Measurements from ENCODE around the gene PDCL2.
"Not testable (repeated sequence)": the region's sequence is repeated elsewhere in the genome, so short reads cannot be mapped to it uniquely, and the experiment has no call there.

PDCL2 gene

DNA sequence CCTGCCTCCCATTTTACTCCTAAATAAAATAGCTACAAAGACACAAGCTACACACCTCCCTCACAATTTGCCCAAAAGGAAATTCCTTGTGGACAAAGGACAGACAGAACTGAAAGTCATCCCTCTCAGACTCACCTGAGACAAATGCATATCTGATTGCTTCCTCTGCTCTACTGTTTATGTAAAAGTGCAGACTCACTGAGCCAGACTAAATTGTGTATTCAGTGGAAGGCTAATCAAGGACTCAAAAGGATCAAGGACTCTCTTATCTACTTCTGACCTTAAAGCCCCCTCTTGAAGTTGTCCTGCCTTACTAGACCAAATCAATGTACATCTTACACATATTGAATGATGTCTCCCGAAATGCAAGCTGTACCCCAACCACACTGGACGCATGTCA is 3.9 kb downstream of the PDCL2 start:
- DNase-seq (ENCODE audit: low read depth): no peak

DNA sequence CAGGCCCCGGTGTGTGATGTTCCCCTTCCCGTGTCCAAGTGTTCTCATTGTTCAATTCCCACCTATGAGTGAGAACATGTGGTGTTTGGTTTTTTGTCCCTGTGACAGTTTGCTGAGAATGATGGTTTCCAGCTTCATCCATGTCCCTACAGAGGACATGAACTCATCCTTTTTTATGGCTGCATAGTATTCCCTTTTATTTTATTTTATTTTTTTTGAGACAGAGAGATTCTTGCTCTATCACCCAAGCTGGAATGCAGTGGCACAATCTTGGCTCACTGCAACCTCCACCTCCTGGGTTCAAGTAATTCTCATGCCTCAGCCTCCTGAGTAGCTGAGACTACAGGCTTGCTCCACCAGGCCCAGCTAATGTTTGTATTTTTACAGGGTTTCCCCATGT is 9.3 kb downstream of the PDCL2 start:
- not testable (repeated sequence) for DNase-seq (ENCODE audit: low read depth)

DNA sequence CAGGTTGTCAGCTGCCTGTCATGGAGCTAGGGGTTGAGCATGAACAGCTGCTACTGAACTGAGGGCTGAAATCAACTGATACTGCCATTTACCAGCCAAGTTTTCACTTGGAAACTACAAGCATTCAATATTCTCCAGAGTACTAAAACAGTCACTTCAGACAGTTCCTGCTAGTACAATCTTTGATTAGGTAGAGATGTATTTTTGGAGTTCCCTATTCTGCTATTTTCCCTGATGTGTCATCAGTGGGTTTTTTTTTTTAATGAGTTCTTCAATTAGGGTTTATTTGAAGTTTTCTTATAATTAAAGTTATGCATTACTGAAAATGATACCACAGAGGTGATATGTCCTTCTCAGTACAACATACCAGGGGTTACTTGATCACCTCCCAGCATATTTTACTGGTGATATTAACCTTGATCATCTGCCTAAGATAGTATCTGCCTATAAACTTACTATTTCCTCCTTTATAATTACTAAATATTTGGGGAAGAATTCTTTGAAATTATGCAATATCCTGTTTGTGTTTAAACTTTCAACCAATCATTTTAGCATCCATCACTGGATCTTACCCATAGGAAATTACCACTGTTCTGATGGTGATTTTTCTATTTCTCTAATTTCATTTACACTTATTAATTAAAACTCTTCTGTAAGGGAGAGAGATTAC is 13.6 kb downstream of the PDCL2 start:
- no peak for DNase-seq (ENCODE audit: low read depth)

DNA sequence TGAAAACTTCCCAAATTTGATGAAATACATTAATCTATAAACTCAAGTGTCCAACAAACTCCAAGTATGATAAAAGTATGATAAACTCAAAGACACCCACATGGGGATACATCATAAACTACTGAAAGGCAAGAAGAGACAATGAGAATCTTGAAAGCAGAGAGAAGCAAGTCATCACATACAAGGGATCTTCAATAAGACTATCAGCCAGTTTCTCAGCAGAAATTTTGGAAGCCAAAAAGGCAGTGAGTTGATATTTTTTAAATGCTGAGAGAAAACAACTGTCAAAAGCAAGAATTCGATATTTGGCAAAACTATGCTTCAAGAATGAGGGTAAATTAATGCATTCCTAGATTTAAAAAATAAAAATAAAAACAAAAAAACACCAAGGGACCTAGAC is 16.5 kb downstream of the PDCL2 start:
- DNase-seq (ENCODE audit: low read depth): no peak

DNA sequence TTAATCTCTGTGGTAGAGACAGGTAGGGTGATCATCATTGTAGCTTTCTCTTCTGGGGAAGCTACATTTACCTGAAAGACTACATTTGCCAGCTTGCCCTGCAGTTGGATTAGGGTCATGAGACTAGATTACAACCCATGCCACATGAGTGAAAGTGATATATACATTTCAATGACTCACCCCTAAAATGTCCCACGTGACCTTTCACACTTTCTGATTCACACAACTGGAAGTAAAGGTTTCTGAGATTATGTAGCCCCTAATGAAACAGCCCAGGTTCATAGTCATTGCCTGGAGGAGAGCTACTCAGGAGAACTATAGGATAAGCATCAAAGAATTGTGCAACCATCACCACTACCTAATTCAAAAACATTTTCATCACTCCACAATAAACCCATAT is 17.8 kb downstream of the PDCL2 start:
- no peak for DNase-seq (ENCODE audit: low read depth)

DNA sequence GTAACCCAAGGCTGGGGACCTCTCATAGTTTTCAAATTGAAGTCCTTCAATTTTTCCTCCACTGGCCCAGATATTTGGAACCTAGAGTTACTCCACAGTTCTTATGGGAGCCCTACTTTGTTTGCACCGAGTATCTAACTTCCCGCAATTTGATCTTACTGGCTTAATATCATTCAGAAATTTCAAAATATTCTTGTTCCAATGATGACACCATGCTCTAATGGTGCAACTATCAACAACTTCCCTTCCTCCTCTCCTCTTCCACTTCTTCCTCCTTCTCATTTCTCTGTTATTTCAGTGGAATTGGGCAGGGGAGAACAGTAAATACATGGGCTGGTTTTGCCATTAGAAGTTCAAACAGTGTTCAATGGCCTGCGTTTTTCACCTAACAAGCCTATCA is 20.2 kb downstream of the PDCL2 start:
- no peak for DNase-seq (ENCODE audit: low read depth)

GRCh38 chr4:55568905-55569504 is 23.0 kb downstream of the PDCL2 start:
- no peak for DNase-seq (ENCODE audit: low read depth)

- no peak for DNase-seq (ENCODE audit: low read depth)
These were observed 30.2 kb downstream of the PDCL2 start for GRCh38 chr4:55561889-55562288.

DNA sequence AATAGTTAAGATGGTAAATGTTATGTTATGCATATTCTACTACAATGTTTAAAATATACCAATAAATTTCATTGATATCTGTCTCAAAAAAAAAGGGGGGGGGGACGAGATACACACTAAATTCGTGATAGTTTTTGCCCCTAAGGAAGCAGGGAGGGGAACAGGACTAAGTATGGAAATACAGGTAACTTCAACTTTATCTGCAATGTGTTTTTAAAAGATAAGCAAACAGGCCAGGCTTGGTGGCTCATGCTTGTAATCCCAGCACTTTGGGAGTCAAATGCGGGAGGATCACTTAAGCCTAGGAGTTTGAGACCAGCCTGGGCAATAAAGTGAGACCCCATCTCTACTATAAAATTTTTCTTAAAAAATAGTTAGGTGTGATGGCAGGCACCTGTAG is 31.9 kb downstream of the PDCL2 start:
- DNase-seq (ENCODE audit: low read depth): no peak

GRCh38 chr4:55554453-55555030 is 37.5 kb downstream of the PDCL2 start:
- no peak for DNase-seq (ENCODE audit: low read depth)

- DNase-seq (ENCODE audit: low read depth): no peak
These were observed 38.4 kb downstream of the PDCL2 start for GRCh38 chr4:55553441-55554201.

DNA sequence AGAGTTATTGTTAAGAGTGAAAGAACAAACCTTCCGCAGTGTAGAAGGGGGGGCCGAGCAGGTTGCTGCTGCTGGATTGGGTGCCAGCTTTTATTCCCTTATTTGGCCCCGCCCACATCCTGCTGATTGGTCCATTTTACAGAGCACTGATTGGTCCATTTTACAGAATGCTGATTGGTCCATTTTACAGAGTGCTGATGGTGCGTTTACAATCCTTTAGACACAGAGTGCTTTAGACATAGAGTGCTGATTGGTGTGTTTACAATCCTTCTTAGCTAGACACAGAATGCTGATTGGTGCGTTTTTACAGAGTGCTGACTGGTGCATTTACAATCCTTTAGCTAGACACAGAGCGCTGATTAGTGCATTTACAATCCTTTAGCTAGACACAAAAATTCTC is 40.1 kb downstream of the PDCL2 start:
- DNase-seq (ENCODE audit: low read depth): not testable (repeated sequence)

- DNase-seq (ENCODE audit: low read depth): no peak
These were observed 42.2 kb downstream of the PDCL2 start for GRCh38 chr4:55549888-55550287.

GRCh38 chr4:55547918-55548317 is 44.1 kb downstream of the PDCL2 start:
- no peak for DNase-seq (ENCODE audit: low read depth)

DNA sequence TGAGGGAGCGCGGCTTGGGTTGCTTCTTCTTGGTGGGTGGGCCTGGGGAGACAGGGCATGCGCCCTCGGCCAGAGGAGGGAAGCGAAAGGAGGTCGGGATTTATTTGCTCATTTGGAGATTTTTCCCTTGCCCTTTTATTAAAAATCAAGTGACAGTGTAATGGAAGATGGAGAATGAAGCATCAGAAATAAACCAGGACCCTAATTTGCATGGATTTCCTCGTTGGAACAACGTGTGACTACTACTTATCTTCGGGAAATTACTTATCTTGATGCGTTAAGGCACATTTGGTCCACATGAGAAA is 44.6 kb downstream of the PDCL2 start:
- no peak for DNase-seq (ENCODE audit: low read depth)

GRCh38 chr4:55546756-55547465 is 45.1 kb downstream of the PDCL2 start, which contains the start of gene CLOCK:
TSS of gene CLOCK (minus strand) at chr4:55546909. CDS start at chr4:55482785, 64,124 bp downstream.
- peak; percentile 77 for DNase-seq (ENCODE audit: low read depth)

- DNase-seq (ENCODE audit: low read depth): no peak
These were observed 45.6 kb downstream of the PDCL2 start for GRCh38 chr4:55546506-55546755.

- DNase-seq (ENCODE audit: low read depth): peak; percentile 55
These were observed 46.2 kb downstream of the PDCL2 start for GRCh38 chr4:55545641-55546505.

DNA sequence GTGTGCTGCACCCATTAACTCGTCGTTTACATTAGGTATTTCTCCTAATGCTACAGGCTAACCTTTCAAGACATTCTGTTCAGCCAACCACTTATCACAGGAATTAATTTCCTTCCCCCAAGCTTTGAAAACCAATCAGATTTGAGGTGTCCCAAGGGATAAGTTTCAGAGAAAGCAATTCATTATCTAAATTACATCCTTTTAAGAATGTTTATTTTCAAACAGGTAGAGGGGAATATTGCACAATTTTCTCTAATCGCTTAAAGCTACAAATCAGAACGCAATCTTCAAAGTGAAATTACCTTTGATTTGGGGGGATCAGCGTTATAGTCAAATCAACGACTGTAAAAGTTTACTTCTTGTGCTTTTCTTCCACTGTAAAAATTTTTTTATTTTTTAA is 46.9 kb downstream of the PDCL2 start:
- DNase-seq (ENCODE audit: low read depth): no peak

GRCh38 chr4:55543858-55544257 is 48.2 kb downstream of the PDCL2 start:
- DNase-seq (ENCODE audit: low read depth): no peak

- no peak for DNase-seq (ENCODE audit: low read depth)
These were observed 51.8 kb downstream of the PDCL2 start for GRCh38 chr4:55540271-55540670.

GRCh38 chr4:55539658-55540057 is 52.4 kb downstream of the PDCL2 start:
- no peak for DNase-seq (ENCODE audit: low read depth)

Measured in activated T-helper 9 cell treated with anti-CD3 and anti-CD28 coated beads, Interleukin-2, amount 50 U/mL, for 16 hours (primary cell).